Activated CD4-positive, alpha-beta T cell treated with anti-CD3 and anti-CD28 coated beads, Interleukin-2, amount 50 U/mL, for 1 hour (primary cell): ENCODE measurements around the gene APBB1IP.
"Not testable (repeated sequence)": the region's sequence is repeated elsewhere in the genome, so short reads cannot be mapped to it uniquely, and the experiment has no call there.

ENCODE experiments used
- DNase-seq: peaks from one replicate; pipeline ENCODE4 v3.0.0-alpha.2; 2020

Gene APBB1IP, protein sequence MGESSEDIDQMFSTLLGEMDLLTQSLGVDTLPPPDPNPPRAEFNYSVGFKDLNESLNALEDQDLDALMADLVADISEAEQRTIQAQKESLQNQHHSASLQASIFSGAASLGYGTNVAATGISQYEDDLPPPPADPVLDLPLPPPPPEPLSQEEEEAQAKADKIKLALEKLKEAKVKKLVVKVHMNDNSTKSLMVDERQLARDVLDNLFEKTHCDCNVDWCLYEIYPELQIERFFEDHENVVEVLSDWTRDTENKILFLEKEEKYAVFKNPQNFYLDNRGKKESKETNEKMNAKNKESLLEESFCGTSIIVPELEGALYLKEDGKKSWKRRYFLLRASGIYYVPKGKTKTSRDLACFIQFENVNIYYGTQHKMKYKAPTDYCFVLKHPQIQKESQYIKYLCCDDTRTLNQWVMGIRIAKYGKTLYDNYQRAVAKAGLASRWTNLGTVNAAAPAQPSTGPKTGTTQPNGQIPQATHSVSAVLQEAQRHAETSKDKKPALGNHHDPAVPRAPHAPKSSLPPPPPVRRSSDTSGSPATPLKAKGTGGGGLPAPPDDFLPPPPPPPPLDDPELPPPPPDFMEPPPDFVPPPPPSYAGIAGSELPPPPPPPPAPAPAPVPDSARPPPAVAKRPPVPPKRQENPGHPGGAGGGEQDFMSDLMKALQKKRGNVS

DNA sequence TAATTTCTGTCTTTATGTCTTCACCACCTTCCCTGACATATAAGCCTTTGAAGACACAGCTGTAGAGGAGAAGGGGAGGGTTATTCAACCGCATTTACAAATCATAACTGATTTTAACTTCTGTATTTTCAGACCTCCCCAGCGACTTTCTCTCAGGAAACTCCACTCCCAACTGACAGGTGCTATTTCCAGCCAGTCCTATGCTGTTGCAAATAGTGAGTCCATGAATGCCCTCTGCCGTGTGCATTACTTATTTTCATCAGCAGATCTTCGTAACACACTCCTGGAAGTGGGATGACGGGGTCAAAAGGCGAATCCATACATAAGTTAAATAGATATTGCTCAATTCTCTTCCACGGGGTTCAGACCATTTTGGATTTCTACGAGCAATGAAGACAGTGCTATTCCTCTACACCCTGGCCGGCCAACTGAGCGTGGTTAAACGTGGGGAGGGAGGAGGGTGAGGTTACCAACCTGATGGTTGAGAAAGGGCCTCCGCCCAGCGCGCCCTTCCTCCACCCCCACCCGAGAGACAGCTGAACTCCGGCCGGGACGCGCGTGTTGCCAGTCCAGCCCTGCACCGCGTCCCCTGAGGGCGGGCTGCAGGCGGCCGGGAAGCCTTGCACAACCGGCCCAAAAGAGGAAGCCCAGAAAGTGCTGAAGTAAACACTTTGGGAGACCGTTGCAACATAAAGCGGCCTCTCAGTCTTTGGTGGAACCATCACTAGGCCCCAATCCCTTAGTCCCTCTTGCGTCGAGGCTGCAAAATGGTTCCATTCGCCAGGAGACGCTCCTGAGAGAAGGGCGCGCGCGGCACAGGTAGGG, at the start of gene APBB1IP:
TSS of gene APBB1IP (plus strand) at position 705 of the 825 bp plus-strand sequence. CDS start 53,986 bp downstream, outside the sequence.
- peak; percentile 37 for DNase-seq

DNA sequence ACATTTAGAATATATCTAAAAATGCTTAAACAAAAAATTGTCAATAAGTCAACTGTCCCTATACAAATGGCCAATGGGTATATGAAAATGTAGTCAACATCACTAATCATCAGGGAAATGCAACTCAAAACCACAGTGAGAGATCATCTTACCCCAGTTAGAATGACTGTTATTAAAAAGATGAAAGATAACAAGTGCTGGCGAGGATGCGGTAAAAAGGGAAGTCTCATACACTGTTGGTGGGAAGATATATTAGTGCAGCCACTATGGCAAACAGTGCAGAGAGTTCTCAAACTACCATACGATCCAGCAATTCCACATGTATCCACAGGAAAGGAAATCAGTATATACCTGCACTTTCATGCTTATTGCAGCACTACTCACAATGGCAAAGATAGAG, 48.6 kb upstream of the APBB1IP start:
- DNase-seq, result no peak

DNA sequence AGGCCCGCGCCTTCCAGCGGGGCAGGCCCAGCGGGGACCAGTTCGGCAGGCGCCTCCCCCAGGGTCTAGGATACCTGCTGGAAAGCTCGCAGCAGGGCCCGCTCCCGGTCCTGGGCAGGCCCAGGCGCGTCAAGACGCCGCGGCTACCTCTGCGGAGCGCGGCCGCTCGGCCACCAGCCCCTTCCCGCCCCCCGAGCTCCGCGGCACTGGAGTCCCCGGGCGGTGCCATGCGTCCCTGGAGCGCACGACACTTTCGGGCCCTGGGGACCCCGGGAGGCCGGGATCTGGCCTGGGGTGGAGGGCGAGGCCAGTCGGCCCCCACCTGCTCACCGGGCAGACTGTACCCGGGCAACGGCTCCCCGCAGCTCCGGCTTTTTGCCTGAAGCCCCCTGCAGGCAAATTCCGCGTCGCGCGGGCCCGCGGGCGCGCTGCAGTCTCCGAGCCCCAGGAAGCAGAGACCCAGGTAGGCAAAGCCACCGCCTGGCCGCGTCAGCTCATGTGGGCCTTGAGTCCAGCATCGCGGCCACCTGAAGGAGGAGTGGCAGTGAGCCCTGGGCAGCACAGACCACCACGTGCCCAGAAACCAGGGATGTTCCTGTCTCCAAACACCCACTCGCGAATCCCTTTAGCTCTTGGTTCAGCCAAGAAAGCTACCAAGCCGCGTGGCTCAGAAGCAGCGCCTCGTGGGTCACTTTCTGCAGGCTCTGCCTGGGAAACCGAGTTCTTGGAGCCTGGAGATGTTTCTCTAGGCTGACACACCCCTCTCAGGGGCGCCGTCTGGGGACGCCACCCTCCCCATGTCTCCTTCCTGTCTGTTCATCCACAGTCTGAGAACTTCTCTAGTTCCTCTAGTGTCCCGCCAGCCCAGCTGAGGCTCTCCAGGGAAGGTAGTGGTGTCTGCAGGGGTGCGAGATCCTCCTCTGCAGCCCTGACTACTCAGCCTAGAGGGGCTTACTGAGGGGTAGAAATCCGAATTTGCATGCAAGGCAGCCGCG, 46.1 kb upstream of the APBB1IP start:
- DNase-seq, result peak; percentile 5

DNA sequence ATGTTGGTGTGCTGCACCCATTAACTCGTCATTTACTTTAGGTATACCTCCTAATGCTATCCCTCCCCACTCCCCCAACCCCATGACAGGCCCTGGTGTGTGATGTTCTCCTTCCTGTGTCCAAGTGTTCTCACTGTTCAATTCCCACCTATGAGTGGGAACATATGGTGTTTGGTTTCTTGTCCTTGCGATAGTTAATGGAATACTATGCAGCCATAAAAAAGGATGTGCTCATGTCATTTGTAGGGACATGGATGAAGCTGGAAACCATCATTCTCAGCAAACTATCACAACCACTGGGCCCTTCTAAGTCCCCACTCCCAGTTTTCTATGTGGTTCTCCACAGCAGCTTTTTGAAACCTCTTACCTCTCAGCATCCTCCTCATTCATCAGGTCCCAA, 39.8 kb upstream of the APBB1IP start:
- not testable (repeated sequence) for DNase-seq

DNA sequence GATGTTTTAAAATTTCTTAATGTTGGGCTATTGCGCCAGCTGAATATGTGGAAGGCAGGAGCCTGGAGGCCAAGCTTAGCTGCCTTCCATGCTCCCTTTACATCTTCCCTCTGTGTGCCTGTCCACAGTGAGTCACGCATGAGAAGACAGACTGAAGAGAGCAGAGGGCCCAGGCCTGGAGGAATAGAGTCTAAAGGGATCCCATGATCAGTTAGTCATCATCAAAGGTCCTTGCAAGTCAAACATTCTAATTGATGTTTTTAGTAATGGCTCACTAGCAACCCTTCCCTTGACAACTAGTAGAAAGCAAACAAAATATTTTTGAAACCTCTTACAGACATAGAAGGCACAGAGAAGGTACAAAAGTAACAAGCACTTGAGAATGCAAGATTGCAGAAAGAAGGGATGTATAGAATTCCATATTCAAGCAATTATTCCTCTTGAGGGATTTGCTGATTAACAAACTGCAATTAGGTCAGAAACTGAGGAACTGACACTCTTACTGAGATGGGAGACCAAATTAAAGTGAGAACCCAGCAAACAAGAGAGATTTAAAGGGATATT, 30.7 kb upstream of the APBB1IP start:
- DNase-seq, result no peak

DNA sequence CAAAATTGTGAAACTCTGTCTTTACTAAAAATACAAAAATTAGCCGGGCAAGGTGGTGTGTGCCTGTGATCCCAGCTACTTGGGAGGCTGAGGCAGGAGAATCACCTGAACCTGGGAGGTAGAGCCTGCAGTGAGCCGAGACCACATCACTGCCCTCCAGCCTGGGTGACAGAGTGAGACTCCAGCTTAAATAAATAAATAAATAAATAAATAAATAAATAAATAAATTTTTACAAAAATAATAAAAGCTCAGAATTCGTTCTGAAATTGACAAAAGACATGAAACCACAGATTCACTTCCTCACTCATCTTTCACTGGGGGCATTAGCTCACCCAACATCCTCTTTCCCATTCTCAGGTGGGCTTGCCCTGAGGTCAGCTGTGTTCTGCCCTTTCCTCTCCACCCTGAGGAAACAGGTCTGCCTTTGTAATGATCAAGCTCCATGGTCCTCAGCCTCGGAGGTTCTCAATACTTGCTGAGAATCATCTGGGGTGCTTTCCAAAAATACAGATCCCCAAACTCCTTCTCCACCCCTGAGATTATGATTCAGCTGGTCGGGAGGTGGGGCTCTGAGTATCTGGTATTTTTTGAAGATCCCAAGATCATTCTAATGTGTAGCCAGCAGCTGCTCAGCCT, 29.2 kb upstream of the APBB1IP start:
- DNase-seq, result no peak

DNA sequence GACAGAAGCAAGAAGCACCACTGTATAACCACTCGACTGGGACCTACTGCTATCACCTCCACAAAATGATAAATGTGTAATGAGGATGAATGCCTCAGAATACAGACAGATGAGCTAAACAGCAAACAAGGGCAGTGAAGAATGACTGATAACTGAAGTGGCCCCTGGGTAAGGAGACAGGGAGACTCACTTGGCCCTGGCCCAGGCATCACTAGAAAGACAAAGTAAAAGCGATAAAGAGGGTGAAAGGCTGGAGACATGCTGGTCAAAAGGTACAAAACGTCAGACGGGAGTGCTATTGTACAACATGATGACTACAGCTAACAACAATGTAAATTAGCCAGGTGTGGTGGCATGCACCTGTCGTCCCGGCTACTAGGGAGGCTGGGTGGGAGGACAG, 27.8 kb upstream of the APBB1IP start:
- DNase-seq, result no peak

DNA sequence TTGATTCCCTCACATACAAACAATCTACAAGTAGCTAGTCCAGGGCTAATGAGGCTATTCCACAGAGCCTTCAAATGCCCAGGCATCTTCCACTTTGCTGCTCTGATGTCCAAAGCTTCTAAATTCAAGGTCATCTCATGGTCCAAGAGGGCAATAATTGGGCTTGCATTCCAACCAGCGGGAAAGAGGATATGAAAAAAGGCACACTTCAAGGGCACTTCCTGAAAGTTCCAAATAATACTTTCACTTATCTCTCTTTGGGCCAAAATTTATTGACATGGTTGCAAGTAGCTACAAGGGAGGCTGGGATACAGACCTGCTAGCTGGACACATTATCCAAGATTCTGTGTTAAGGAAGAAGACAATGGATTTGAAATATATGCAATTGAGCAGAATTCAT, 25.2 kb upstream of the APBB1IP start:
- DNase-seq, result no peak

DNA sequence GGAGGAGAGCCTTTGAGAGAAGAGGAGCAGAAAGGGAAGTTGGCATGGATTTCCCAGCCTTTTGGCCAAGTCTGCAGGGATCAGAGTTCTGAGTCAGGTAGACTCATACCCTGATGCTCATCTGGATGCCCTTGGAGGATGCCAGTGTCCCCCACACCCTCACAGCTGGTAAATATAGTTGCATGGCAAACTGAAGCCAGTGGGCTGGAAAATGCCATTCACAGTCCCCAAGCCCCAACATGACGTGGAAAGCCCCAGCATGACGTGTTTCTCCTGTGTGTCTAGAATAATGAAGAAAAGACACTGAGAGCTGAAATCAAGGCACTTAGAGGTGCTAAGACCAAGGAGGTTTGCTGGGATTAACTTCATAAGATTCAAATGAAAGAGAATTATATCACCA, 24.8 kb upstream of the APBB1IP start:
- no peak for DNase-seq

DNA sequence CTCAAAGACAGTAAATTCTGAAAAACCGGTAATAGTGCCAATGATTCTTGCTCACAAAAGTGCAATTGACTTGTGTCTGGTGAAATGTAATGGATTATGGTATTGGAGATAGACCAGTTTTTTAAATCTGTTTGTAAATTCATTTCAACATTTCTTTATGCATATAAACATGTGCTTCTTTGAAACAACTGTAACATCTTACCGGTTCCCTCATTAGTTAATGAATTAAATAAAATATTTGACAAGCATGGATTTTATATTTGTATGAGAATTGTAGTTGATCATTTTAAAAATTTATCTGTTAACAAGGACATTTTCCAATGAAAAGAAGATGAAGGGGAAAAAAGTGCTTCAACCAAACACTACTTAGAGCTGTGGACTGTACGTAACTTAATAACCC, 21.0 kb upstream of the APBB1IP start:
- no peak for DNase-seq

DNA sequence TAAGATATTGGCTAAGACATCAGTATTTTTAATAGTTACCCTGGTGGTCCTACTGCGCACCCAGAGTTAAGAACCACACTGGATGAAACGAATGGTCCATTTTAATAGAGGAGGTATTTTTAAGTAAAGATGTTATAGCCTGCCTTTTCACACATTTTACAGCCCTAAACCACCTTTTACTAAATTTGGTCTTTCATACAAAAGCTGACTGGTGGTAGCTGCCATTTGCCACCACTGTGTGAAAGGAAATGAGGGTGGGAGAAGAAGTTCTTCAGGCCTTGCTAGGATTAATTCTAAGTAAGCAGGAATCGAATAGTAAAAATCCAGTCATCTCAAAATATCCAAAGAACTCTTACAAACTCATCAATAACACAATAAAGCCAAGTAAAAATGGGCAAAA, 15.2 kb upstream of the APBB1IP start:
- DNase-seq, result no peak

DNA sequence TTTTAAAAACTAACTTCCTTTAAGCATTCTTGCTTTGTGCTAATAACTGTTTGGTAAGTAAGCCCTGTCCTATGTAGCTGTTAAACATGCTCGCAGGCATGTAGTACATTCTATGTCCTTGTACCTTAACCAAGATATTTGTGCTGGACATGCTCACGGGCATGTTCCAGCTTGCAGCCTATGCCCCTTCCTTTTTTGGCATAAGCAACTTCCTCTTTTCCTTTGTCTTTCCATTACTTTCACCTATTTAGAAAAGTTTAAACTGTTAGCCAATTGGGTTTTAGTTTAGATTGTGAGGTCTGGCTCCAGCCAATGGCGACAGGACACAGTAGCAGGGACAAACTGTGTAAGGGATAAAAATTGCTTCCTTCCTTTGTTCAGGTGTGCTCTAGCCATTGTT, 14.4 kb upstream of the APBB1IP start:
- no peak for DNase-seq

DNA sequence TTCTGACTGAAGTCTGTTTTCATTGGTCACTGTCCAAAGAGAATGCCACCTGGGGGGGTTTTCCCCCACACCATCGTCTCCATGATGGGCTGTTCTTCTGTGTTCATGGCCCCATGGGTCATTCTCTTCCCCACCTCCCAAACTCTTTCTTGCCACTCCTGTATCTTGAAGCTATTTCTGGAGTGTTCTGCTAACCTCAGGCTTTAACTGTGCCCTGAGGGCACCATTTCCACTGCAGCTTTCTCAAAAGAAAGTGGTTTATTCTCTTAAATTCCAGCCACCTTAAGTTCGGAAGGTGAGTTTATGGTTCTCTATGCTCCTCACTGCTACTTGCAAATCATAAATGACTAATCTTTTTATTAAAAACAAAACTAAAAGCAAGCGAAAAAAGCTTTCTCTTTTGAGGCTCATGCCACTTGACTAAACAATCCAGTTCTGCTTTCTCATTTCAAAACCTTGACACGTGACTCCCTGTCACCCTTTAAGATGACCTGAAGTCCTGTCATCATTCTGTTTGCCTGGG, 7.4 kb upstream of the APBB1IP start:
- no peak for DNase-seq

DNA sequence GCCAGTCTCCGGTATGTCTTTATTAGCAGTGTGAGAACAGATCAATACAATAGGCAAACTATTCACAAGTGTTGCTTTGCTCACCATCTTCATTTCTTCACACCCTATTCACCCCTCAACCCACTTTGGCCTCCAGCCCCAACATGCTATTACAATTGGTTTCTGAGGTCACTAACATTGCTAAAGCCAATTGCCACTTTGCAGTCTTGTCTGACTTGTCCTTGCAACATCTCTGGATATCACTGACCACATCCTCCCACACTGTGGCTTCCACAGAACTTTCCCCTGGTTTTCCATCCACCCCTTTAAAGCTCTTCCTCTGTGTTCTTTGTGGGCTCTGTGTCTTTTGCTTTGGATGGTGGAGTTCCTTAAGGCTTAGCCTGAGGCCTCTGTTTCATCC, 5.2 kb upstream of the APBB1IP start:
- no peak for DNase-seq

DNA sequence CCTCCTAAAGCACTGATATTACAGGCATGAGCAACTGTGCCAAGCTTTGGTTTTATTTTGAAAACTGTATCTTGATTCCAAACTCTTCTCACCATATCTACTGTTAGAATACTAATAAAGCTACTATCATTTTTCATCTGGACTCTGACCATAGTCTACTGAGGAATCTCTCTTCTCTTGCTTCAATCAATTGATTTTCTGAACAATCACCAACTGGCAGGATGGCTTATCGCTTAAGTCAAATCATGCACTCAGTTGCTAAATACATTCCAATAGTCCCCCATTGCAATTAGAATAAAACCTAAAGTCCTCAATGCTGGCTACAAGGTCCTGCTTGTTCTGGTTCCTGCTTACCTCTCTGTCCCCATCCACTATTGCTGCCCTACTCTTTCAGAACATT, 2.3 kb upstream of the APBB1IP start:
- DNase-seq, result no peak

DNA sequence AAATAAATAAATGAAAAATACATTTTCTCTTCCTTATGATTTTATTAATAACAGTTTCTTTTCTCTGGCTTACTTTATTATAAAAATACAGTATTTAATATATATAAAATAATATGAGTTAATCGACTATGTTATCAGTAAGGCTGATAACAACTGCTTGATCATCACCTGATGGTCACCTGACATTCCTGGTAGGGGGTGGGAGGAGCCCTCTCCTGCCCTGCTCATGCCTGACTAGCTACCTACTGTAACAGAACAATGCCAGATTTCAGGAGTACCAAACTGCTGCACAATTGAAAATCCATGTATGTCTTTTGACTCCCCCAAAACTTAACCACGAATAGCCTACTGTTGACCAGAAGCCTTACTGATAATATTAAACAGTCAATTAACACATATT, 1.3 kb upstream of the APBB1IP start:
- no peak for DNase-seq

DNA sequence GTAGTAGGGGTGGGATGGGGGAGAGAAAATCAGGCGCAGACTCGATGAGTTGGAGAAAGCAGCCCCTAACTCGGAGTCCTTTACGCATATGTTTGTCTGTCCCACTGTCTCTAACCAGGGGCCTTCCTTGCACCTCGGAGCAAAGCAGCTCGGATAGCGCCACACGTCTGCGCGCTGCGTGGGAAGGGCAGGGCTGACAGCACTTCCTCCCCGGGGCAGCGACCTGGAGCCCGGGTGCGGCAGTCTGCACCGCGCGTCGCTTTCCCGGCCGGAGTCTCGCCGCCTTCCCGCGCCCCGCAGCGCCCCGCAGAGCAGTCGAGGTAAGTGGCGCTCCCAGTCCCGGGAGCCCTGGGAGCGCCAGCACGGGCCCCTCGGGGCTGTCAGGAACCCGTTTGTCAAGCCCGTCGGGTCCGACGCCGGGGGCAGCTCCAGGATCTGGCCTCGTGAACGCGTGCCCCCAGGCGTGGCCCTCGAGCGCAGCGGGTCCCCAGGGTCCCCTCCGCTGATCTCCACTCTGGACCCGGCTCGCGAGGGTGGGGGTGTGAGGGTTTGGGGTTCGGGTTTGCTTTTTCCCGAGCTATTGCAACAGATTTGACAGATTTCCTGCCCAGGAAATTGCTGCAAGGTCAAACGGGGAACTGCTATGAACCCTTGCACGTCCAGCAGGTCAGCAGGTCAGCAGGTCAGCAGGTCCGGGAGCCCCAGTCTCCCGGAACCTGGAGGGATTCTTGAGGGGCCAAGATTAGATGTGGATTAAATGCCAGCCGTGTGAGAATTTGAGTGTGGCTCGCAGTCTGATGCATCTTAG, 597 bp downstream of the APBB1IP start:
- DNase-seq, result peak; percentile 71

DNA sequence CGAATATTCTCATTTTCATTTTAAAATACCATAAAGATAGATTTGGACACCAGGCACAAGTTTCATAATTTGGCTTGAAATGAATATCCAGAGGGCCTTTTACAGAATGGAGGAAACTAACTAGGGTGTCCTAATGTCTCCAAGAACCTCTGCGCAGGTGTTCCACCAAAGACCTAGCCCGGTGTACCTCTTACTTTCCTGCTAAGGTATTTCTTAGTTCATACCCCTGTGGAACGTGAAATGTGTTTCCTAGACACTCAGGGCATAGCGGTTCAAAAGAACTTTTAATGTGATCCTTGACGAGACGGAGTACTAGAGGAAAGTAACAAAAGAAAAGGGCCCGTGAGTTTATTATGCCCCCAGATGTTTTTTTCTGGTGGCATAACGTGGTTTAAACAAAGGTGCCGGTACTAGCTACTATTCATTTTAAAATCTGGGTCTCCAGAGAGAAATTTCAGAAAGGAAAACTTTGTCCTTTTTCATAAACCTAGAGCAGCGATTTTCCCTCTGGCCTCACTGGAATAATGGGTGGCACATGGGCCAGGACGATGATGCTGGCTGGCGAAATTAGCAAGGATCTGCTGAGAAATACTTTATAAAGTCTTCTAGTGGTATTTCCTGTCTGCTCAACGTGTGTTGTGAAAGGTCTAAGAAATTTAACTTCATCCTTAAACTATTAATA, 1.4 kb downstream of the APBB1IP start:
- peak; percentile 14 for DNase-seq

DNA sequence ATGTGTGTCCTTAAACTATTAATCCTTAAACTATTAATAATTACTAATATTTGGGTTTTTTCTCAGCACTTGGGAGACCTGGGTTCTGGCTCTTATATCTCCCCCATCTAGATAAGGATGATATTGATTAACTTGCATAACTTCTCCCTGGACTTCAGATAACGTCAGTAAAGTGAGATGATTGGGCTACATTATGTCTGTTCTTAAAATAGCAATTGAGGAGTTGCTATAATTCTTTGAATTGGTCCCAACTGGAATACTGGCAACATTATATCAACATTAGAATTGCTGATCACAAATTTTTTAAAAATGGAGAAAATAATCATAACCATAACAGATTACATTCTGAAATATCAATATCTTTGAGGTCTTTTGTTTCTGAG, 1.9 kb downstream of the APBB1IP start:
- DNase-seq, result no peak
